ENCODE data around the gene MAGEA10.
"Not testable (repeated sequence)": the region's sequence is repeated elsewhere in the genome, so short reads cannot be mapped to it uniquely, and the experiment has no call there.

MAGEA10 gene
- total RNA-seq = 0 reads per million in 2 experiments

- no peak for DNase-seq (ENCODE audit: low read depth)
Observed at GRCh38 chrX:152138388-152138784, at the start of gene MAGEA10. TSS of gene MAGEA10 (minus strand) at chrX:152138577. CDS start at chrX:152135620, 2,957 bp downstream.

GRCh38 chrX:152177497-152178269, 39.3 kb upstream of the MAGEA10 start:
- no peak for DNase-seq (ENCODE audit: low read depth)

GRCh38 chrX:152177052-152177451, 38.7 kb upstream of the MAGEA10 start:
- DNase-seq (ENCODE audit: low read depth) = no peak

GRCh38 chrX:152175892-152176291, 37.5 kb upstream of the MAGEA10 start:
- not testable (repeated sequence) for DNase-seq (ENCODE audit: low read depth)

- not testable (repeated sequence) for DNase-seq (ENCODE audit: low read depth)
Observed at GRCh38 chrX:152173923-152174322, 35.5 kb upstream of the MAGEA10 start.

GRCh38 chrX:152170621-152171020, 32.2 kb upstream of the MAGEA10 start:
- DNase-seq (ENCODE audit: low read depth) = no peak

GRCh38 chrX:152165033-152165743, 26.8 kb upstream of the MAGEA10 start:
- no peak for DNase-seq (ENCODE audit: low read depth)

GRCh38 chrX:152157042-152157441, 18.7 kb upstream of the MAGEA10 start:
- DNase-seq (ENCODE audit: low read depth) = no peak

GRCh38 chrX:152155766-152156310, 17.5 kb upstream of the MAGEA10 start:
- DNase-seq (ENCODE audit: low read depth) = no peak

- DNase-seq (ENCODE audit: low read depth) = no peak
Observed at GRCh38 chrX:152154050-152154449, 15.7 kb upstream of the MAGEA10 start.

GRCh38 chrX:152151256-152151655, 12.9 kb upstream of the MAGEA10 start:
- no peak for DNase-seq (ENCODE audit: low read depth)

GRCh38 chrX:152149648-152150047, 11.3 kb upstream of the MAGEA10 start:
- no peak for DNase-seq (ENCODE audit: low read depth)

- no peak for DNase-seq (ENCODE audit: low read depth)
Observed at GRCh38 chrX:152139589-152139988, 1.2 kb upstream of the MAGEA10 start.

- DNase-seq (ENCODE audit: low read depth) = no peak
Observed at GRCh38 chrX:152137771-152138387, 498 bp downstream of the MAGEA10 start.

- DNase-seq (ENCODE audit: low read depth) = no peak
Observed at GRCh38 chrX:152136312-152136711, 2.1 kb downstream of the MAGEA10 start.

GRCh38 chrX:152131525-152131924, 6.9 kb downstream of the MAGEA10 start:
- DNase-seq (ENCODE audit: low read depth) = no peak

GRCh38 chrX:152129069-152129844, 9.1 kb downstream of the MAGEA10 start:
- not testable (repeated sequence) for DNase-seq (ENCODE audit: low read depth)

GRCh38 chrX:152117305-152117704, 21.1 kb downstream of the MAGEA10 start:
- no peak for DNase-seq (ENCODE audit: low read depth)

GRCh38 chrX:152108527-152108926, 29.9 kb downstream of the MAGEA10 start:
- no peak for DNase-seq (ENCODE audit: low read depth)

GRCh38 chrX:152103866-152104265, 34.5 kb downstream of the MAGEA10 start:
- DNase-seq (ENCODE audit: low read depth) = no peak

- no peak for DNase-seq (ENCODE audit: low read depth)
Observed at GRCh38 chrX:152086141-152086540, 52.2 kb downstream of the MAGEA10 start.

Measured in T follicular helper cell (primary cell).